GM18870 (cell line): Measurements from ENCODE around the gene GLT8D2.

Experiments used
- ATAC-seq: cut with Tn5 transposase; IDR thresholded peaks from one replicate; pipeline ENCODE4 v1.9.1; 2021; ENCODE audit warnings: moderate library complexity; ENCODE audit not compliant: unreplicated experiment

The GLT8D2 gene

GRCh38 chr12:104003596-104003995 lies 46.4 kb downstream of the GLT8D2 start:
- ATAC-seq, result no peak

GRCh38 chr12:104002686-104003085 lies 47.3 kb downstream of the GLT8D2 start:
- ATAC-seq, result no peak

GRCh38 chr12:104000807-104001434 lies 49.1 kb downstream of the GLT8D2 start:
- no peak for ATAC-seq

- ATAC-seq, result no peak
These were observed 51.0 kb downstream of the GLT8D2 start for GRCh38 chr12:103998976-103999375.

- ATAC-seq, result no peak
These were observed 52.6 kb downstream of the GLT8D2 start for GRCh38 chr12:103997286-103997900.

GRCh38 chr12:103996595-103996994 lies 53.4 kb downstream of the GLT8D2 start:
- ATAC-seq, result no peak

- ATAC-seq, result no peak
These were observed 55.8 kb downstream of the GLT8D2 start for GRCh38 chr12:103994235-103994634.

GRCh38 chr12:103986829-103987228 lies 63.2 kb downstream of the GLT8D2 start:
- no peak for ATAC-seq

GRCh38 chr12:103978384-103978982 lies 71.5 kb downstream of the GLT8D2 start:
- ATAC-seq, result no peak

- no peak for ATAC-seq
These were observed 74.6 kb downstream of the GLT8D2 start for GRCh38 chr12:103975368-103975767.

GRCh38 chr12:103973909-103974308 lies 76.1 kb downstream of the GLT8D2 start:
- ATAC-seq, result no peak

GRCh38 chr12:103969391-103969790 lies 80.6 kb downstream of the GLT8D2 start:
- no peak for ATAC-seq

- ATAC-seq, result no peak
These were observed 83.3 kb downstream of the GLT8D2 start for GRCh38 chr12:103966736-103967135.

- ATAC-seq, result peak; percentile 86
These were observed 84.1 kb downstream of the GLT8D2 start, which contains the start of gene TDG for GRCh38 chr12:103965590-103966504. TSS of gene TDG (plus strand) at chr12:103965872. CDS start at chr12:103966038, 166 bp downstream.

- ATAC-seq, result no peak
These were observed 84.8 kb downstream of the GLT8D2 start for GRCh38 chr12:103965255-103965589.

GRCh38 chr12:103964805-103965204 lies 85.2 kb downstream of the GLT8D2 start:
- ATAC-seq, result no peak

- no peak for ATAC-seq
These were observed 87.5 kb downstream of the GLT8D2 start for GRCh38 chr12:103962493-103962892.

- ATAC-seq, result no peak
These were observed 89.3 kb downstream of the GLT8D2 start for GRCh38 chr12:103960616-103961227.

GRCh38 chr12:103958621-103959020 lies 91.4 kb downstream of the GLT8D2 start:
- no peak for ATAC-seq

- ATAC-seq, result no peak
These were observed 92.1 kb downstream of the GLT8D2 start for GRCh38 chr12:103957865-103958388.
